Esophagus squamous epithelium (tissue), 4 donors: ENCODE data around the gene DCUN1D4.

Source experiments
- POLR2A ChIP-seq, 4 donors: fragments of 450-650 bp; IDR thresholded peaks; one replicate each; pipeline ENCODE4 v1.6.1; 2017; ENCODE audit warnings: antibody characterized with exemption in 4 of 4, mild to moderate bottlenecking in 4 of 4, moderate library complexity in 3 of 4
- TF ChIP-seq, protein P1 (sequence below), 6 experiments: fragments of 450-650 bp in 4 of 6; fragments of 200-600 bp in 2 of 6; sonication (generic) in 2 of 6; IDR thresholded peaks; one replicate each; pipeline ENCODE4 v1.5.1; 2016 to 2019; ENCODE audit warnings: antibody characterized with exemption in 6 of 6, mild to moderate bottlenecking in 4 of 6, moderate library complexity in 4 of 6

DNA sequence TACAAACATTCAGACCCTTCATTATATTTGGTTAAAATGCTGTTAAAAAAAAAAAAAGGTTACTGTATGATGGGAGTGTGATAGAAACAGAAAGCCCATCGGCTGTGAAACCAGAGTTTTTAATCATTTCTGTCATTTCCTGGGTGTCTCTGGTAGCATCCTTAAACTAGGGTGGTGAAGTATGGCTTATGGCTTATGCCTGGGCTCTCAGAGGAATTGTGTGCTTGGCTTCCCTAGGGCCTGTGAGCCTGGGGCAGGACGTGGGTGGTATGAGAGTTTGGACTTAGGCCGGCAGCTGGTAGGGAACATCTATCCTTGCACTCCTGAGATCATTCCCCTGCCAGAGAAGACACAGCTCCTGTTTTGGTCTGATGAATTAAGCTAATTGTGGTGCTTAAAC is 52.2 kb downstream of the DCUN1D4 start:
- TF ChIP-seq, protein P1, sequence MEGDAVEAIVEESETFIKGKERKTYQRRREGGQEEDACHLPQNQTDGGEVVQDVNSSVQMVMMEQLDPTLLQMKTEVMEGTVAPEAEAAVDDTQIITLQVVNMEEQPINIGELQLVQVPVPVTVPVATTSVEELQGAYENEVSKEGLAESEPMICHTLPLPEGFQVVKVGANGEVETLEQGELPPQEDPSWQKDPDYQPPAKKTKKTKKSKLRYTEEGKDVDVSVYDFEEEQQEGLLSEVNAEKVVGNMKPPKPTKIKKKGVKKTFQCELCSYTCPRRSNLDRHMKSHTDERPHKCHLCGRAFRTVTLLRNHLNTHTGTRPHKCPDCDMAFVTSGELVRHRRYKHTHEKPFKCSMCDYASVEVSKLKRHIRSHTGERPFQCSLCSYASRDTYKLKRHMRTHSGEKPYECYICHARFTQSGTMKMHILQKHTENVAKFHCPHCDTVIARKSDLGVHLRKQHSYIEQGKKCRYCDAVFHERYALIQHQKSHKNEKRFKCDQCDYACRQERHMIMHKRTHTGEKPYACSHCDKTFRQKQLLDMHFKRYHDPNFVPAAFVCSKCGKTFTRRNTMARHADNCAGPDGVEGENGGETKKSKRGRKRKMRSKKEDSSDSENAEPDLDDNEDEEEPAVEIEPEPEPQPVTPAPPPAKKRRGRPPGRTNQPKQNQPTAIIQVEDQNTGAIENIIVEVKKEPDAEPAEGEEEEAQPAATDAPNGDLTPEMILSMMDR (IDR thresholded peaks at IDR 0.05), result no peak
- no peak for TF ChIP-seq POLR2A (IDR thresholded peaks at IDR 0.05)
